ENCODE data around the gene SMARCC2.

SMARCC2 gene

DNA sequence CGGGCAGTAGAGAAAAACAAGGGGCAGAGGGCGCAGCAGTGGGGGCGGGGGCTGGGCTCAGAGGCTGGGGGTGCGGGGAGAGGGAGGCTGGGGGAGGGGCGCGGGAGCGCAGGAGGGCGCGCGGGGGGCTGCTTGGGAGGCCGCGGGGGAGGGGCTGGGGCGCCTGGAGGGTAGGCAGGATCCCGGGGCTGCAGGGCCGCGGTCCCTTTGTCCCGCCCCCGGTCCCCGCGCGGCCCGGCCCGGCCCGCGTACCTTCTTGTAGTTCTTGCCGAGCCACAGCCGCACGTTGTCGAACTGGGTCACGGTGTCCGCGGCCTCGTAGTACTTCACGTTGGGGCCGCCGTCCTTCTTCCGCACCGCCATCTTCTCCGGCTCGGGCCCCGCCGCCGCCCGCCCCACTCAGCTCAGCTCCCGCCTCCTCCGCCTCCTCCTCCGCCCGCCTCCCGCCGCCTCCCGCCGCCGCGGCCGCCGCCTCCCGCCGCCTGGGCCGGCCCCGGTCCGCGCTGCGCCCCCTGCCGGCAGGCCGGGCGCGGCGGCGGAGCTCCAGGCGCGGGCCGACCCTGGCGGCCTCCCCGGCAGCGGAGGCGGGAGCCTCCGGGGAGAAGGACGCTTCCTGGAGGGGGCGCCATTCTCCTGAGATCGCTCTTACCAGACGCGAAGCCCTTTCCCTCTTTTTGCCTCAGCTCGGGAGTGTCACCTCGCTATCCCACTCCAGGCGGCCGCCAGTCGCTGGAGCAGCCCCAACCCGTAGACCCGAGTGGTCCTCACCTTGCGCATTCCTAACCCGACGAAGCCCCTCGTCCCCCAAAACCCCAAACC is at the start of gene SMARCC2:
SMARCC2 (minus strand) TSS at position 385 of the 819 bp plus-strand sequence; CDS start at position 363, 22 bp downstream.
- TF ChIP-seq, protein P1, sequence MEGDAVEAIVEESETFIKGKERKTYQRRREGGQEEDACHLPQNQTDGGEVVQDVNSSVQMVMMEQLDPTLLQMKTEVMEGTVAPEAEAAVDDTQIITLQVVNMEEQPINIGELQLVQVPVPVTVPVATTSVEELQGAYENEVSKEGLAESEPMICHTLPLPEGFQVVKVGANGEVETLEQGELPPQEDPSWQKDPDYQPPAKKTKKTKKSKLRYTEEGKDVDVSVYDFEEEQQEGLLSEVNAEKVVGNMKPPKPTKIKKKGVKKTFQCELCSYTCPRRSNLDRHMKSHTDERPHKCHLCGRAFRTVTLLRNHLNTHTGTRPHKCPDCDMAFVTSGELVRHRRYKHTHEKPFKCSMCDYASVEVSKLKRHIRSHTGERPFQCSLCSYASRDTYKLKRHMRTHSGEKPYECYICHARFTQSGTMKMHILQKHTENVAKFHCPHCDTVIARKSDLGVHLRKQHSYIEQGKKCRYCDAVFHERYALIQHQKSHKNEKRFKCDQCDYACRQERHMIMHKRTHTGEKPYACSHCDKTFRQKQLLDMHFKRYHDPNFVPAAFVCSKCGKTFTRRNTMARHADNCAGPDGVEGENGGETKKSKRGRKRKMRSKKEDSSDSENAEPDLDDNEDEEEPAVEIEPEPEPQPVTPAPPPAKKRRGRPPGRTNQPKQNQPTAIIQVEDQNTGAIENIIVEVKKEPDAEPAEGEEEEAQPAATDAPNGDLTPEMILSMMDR (IDR thresholded peaks at IDR 0.05; ENCODE audit: low read depth, low read length, missing control alignments), result peak; percentile 74
- in situ Hi-C loops (cut with HindIII; ENCODE audit: low pct_ligation_motif_present, low sequenced_read_pairs), result loop anchor here (5.0 kb wide), 1 partner anchor 72 kb away; the partner anchor contains the start of genes RPL41 and ZC3H10
- Histone ChIP-seq H3K27me3 (replicated peaks) (no peaks in the 10 kb centered on the region), H3K36me3 (replicated peaks) (peaks cover 15% of the 10 kb centered on the region), H3K27ac (no peak within 1 kb of the TSS), H3K4me3 (ENCODE audit: low read depth, low read length) (peak within 1 kb of the TSS; percentile 88)
- DNase-seq, result peak; percentile 78

DNA sequence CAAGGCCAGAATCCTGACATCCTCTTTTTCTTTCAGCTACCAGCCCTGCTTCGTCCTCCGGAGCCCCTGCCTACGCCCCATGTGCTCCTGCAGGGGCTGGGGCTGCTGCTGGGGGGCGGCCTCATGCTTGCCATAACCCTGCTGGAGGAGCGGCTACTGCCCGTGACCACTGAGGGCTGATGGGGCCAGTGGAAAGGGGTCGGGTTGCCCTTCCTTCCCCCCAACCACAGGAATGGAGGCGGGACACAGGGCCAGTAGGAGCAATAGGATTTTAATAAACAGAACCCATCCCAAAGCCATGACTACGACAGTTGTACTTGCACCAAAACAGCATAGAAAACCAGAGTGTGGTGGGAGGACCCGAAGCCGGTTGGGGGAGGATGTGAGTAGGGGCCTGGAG is 48.3 kb upstream of the SMARCC2 start:
- TF ChIP-seq, protein P1 (IDR thresholded peaks at IDR 0.05; ENCODE audit: low read depth, low read length, missing control alignments), result no peak
- Histone ChIP-seq H3K4me3 (ENCODE audit: low read depth, low read length) (no peak overlapping the region), H3K36me3 (replicated peaks) (peaks cover 30% of the 10 kb centered on the region), H3K27me3 (replicated peaks) (no peaks in the 10 kb centered on the region), H3K27ac (no peak overlapping the region)
- no peak for DNase-seq
- in situ Hi-C loops (cut with HindIII; ENCODE audit: low pct_ligation_motif_present, low sequenced_read_pairs), result no loop called here

DNA sequence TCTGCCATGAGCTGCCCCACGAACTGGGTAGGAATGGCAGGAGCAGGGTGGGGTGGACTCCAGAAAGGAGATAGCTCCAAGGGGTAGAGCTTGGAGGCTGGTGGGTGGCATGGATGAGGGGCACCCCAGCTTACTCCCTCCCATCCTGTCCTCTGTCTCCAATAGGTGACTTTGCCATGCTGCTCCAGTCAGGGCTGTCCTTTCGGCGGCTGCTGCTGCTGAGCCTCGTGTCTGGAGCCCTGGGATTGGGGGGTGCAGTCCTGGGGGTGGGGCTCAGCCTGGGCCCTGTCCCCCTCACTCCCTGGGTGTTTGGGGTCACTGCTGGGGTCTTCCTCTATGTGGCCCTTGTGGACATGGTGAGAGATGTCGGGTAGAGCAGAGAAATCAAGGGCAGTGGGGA is 47.7 kb upstream of the SMARCC2 start:
- Histone ChIP-seq H3K27me3 (replicated peaks) (no peaks in the 10 kb centered on the region), H3K27ac (no peak overlapping the region), H3K36me3 (replicated peaks) (peaks cover 25% of the 10 kb centered on the region), H3K4me3 (ENCODE audit: low read depth, low read length) (no peak overlapping the region)
- TF ChIP-seq, protein P1 (IDR thresholded peaks at IDR 0.05; ENCODE audit: low read depth, low read length, missing control alignments), result no peak
- in situ Hi-C loops (cut with HindIII; ENCODE audit: low pct_ligation_motif_present, low sequenced_read_pairs), result no loop called here
- DNase-seq, result no peak

DNA sequence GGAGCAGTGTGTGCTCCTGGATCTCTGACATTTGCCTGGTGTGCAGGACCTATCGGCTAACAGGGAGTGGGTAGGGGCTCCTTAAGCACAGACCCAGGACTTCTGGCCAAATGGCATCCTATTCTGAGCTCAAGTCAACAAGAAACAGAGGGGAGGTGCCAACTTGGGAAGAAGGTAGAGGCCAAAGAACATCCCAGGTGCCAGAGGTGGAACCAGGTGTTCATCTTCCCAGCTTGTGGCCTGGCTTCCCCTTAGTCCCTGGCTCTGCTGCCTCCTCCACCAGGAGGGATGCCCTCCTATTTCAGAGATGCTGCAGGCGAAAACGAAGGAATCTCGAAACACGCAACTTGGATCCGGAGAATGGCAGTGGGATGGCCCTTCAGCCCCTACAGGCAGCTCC is 46.8 kb upstream of the SMARCC2 start:
- H3K27ac ChIP-seq, result no peak overlapping the region
- no peak overlapping the region for H3K4me3 ChIP-seq (ENCODE audit: low read depth, low read length)
- TF ChIP-seq, protein P1 (IDR thresholded peaks at IDR 0.05; ENCODE audit: low read depth, low read length, missing control alignments), result no peak
- H3K27me3 ChIP-seq (replicated peaks), result no peaks in the 10 kb centered on the region
- no peak for DNase-seq
- peaks cover 16% of the 10 kb centered on the region for H3K36me3 ChIP-seq (replicated peaks)
- in situ Hi-C loops (cut with HindIII; ENCODE audit: low pct_ligation_motif_present, low sequenced_read_pairs), result no loop called here

DNA sequence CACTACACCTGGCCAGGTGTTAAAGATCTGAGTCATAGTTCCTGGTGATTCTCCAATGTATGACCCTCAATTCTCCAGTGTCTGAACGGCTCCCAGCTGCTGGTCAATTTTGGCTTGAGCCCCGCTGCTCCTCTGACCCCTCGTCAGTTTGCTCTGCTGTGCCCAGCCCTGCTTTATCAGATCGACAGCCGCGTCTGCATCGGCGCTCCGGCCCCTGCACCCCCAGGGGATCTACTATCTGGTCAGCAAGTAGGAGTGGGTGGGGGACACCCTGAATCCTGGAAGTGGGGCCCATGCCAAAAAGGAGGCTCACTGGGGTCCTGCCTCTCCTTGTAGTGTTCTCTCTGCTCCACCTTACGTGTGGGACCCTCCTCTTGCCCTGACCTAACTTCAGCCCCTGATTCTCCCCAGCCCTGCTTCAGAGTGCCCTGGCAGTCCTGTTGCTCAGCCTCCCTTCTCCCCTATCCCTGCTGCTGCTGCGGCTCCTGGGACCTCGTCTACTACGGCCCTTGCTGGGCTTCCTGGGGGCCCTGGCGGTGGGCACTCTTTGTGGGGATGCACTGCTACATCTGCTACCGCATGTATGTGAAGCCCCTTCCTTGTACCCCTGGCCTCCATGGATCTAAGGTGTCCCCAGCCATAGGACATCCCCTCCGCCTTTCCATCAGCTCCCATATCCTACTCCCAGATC is 45.6 kb upstream of the SMARCC2 start:
- Histone ChIP-seq H3K27ac (no peak overlapping the region), H3K27me3 (replicated peaks) (no peaks in the 10 kb centered on the region), H3K4me3 (ENCODE audit: low read depth, low read length) (no peak overlapping the region), H3K36me3 (replicated peaks) (peaks cover 10% of the 10 kb centered on the region)
- TF ChIP-seq, protein P1 (IDR thresholded peaks at IDR 0.05; ENCODE audit: low read depth, low read length, missing control alignments), result no peak
- in situ Hi-C loops (cut with HindIII; ENCODE audit: low pct_ligation_motif_present, low sequenced_read_pairs), result no loop called here
- no peak for DNase-seq
